ENCODE data around the gene TLR8. TPM values are rescaled to one million over a fixed set of nuclear protein-coding genes. Genes with fewer than 3 reads are reported as not detected.

The TLR8 gene
- total RNA-seq, 1 experiment from 2014 or later, result not detected

DNA sequence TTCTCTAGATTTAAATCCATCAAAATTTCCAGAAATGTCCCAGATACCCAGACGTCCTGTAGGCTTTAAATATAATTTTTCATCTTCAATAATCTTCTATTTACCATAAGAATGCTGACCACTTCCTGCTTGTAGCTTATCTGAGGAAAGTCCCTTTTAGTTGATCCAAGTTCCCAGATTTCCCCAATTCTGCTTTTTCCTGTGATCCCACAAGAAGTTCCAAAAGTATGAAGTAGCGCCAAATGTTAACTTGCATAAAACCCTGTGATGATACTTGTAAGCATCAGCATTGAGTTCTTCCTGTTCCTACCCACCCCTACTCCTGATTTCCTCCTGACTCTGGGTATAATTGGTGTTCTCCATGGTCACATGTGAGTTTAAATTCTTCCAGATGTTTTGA lies 10.6 kb upstream of the TLR8 start (continued):
- TF ChIP-seq, protein P1, sequence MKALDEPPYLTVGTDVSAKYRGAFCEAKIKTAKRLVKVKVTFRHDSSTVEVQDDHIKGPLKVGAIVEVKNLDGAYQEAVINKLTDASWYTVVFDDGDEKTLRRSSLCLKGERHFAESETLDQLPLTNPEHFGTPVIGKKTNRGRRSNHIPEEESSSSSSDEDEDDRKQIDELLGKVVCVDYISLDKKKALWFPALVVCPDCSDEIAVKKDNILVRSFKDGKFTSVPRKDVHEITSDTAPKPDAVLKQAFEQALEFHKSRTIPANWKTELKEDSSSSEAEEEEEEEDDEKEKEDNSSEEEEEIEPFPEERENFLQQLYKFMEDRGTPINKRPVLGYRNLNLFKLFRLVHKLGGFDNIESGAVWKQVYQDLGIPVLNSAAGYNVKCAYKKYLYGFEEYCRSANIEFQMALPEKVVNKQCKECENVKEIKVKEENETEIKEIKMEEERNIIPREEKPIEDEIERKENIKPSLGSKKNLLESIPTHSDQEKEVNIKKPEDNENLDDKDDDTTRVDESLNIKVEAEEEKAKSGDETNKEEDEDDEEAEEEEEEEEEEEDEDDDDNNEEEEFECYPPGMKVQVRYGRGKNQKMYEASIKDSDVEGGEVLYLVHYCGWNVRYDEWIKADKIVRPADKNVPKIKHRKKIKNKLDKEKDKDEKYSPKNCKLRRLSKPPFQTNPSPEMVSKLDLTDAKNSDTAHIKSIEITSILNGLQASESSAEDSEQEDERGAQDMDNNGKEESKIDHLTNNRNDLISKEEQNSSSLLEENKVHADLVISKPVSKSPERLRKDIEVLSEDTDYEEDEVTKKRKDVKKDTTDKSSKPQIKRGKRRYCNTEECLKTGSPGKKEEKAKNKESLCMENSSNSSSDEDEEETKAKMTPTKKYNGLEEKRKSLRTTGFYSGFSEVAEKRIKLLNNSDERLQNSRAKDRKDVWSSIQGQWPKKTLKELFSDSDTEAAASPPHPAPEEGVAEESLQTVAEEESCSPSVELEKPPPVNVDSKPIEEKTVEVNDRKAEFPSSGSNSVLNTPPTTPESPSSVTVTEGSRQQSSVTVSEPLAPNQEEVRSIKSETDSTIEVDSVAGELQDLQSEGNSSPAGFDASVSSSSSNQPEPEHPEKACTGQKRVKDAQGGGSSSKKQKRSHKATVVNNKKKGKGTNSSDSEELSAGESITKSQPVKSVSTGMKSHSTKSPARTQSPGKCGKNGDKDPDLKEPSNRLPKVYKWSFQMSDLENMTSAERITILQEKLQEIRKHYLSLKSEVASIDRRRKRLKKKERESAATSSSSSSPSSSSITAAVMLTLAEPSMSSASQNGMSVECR (CRISPR knock-in tag; IDR thresholded peaks at IDR 0.05; ENCODE audit: borderline replicate concordance), result no peak
- TF ChIP-seq ZNF219 (CRISPR knock-in tag; IDR thresholded peaks at IDR 0.05; ENCODE audit: borderline replicate concordance) (no peak), ZNF416 (CRISPR knock-in tag; IDR thresholded peaks at IDR 0.05) (no peak), FOXP1 (CRISPR knock-in tag; IDR thresholded peaks at IDR 0.05; ENCODE audit: borderline replicate concordance) (no peak), GRHL2 (CRISPR knock-in tag; IDR thresholded peaks at IDR 0.05; ENCODE audit: insufficient replicate concordance, severe bottlenecking) (no peak), ZNF138 (CRISPR knock-in tag; conservative IDR thresholded peaks at IDR 0.05) (no peak), PRRX2 (CRISPR knock-in tag; IDR thresholded peaks at IDR 0.05) (no peak)
- TF ChIP-seq, protein P2, sequence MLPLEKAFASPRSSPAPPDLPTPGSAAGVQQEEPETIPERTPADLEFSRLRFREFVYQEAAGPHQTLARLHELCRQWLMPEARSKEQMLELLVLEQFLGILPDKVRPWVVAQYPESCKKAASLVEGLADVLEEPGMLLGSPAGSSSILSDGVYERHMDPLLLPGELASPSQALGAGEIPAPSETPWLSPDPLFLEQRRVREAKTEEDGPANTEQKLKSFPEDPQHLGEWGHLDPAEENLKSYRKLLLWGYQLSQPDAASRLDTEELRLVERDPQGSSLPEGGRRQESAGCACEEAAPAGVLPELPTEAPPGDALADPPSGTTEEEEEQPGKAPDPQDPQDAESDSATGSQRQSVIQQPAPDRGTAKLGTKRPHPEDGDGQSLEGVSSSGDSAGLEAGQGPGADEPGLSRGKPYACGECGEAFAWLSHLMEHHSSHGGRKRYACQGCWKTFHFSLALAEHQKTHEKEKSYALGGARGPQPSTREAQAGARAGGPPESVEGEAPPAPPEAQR (CRISPR knock-in tag; IDR thresholded peaks at IDR 0.05), result no peak
- TF ChIP-seq, protein P3, sequence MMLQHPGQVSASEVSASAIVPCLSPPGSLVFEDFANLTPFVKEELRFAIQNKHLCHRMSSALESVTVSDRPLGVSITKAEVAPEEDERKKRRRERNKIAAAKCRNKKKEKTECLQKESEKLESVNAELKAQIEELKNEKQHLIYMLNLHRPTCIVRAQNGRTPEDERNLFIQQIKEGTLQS (CRISPR knock-in tag; conservative IDR thresholded peaks at IDR 0.05), result no peak

DNA sequence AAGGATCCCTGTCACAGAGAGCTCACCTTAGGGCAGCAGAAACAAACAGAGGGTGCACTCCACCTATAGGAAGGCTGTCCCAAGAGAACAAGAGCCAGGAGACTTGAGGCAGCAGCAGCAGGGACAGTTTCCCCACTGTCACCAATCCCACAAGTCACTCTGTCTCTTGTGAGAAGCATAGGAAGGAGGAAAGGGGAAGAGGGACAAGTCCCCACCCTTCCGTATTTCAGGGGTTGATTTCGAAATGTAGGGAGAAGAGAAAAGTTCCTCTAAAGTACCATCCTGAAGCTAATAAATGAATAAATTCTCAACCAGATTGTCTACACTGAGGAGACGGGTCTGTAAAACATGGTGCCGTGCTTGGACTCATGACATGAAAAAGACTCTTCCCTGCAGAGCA lies 9.5 kb upstream of the TLR8 start:
- no peak overlapping the region for H3K27ac Mint-ChIP-seq
- H3K4me3 Mint-ChIP-seq, result no peak overlapping the region
- ChIA-PET POLR2A (no interaction called here), CTCF (interaction anchor here (0.8 kb wide), 1 partner anchor 83 kb away, joined by 3 read pairs; no protein-coding TSS in a partner anchor)
- DNase-seq (ENCODE audit: low spot score), result no peak
- ATAC-seq, result no peak
- no peaks in the 10 kb centered on the region for H3K36me3 Mint-ChIP-seq
- H3K4me1 Mint-ChIP-seq, result peaks cover 21% of the 10 kb centered on the region
- no peaks in the 10 kb centered on the region; the same call in 1 of the 2 replicates for H3K27me3 Mint-ChIP-seq (ENCODE audit: low read depth)
- no peaks in the 10 kb centered on the region for H3K9me3 Mint-ChIP-seq
- TF ChIP-seq, protein P4, sequence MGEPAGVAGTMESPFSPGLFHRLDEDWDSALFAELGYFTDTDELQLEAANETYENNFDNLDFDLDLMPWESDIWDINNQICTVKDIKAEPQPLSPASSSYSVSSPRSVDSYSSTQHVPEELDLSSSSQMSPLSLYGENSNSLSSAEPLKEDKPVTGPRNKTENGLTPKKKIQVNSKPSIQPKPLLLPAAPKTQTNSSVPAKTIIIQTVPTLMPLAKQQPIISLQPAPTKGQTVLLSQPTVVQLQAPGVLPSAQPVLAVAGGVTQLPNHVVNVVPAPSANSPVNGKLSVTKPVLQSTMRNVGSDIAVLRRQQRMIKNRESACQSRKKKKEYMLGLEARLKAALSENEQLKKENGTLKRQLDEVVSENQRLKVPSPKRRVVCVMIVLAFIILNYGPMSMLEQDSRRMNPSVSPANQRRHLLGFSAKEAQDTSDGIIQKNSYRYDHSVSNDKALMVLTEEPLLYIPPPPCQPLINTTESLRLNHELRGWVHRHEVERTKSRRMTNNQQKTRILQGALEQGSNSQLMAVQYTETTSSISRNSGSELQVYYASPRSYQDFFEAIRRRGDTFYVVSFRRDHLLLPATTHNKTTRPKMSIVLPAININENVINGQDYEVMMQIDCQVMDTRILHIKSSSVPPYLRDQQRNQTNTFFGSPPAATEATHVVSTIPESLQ (CRISPR knock-in tag; IDR thresholded peaks at IDR 0.05), result no peak
- no peak for TF ChIP-seq NR3C1 (CRISPR knock-in tag; conservative IDR thresholded peaks at IDR 0.05; ENCODE audit: low read depth)
- no peak for TF ChIP-seq HMGA2 (CRISPR knock-in tag; IDR thresholded peaks at IDR 0.05)
- no peak for TF ChIP-seq TEAD4 (CRISPR knock-in tag; IDR thresholded peaks at IDR 0.05)
- TF ChIP-seq SMAD4 (CRISPR knock-in tag; IDR thresholded peaks at IDR 0.05), result no peak
- TF ChIP-seq, protein P5, sequence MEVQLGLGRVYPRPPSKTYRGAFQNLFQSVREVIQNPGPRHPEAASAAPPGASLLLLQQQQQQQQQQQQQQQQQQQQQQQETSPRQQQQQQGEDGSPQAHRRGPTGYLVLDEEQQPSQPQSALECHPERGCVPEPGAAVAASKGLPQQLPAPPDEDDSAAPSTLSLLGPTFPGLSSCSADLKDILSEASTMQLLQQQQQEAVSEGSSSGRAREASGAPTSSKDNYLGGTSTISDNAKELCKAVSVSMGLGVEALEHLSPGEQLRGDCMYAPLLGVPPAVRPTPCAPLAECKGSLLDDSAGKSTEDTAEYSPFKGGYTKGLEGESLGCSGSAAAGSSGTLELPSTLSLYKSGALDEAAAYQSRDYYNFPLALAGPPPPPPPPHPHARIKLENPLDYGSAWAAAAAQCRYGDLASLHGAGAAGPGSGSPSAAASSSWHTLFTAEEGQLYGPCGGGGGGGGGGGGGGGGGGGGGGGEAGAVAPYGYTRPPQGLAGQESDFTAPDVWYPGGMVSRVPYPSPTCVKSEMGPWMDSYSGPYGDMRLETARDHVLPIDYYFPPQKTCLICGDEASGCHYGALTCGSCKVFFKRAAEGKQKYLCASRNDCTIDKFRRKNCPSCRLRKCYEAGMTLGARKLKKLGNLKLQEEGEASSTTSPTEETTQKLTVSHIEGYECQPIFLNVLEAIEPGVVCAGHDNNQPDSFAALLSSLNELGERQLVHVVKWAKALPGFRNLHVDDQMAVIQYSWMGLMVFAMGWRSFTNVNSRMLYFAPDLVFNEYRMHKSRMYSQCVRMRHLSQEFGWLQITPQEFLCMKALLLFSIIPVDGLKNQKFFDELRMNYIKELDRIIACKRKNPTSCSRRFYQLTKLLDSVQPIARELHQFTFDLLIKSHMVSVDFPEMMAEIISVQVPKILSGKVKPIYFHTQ (CRISPR knock-in tag; IDR thresholded peaks at IDR 0.05), result no peak
- TF ChIP-seq, protein P6, sequence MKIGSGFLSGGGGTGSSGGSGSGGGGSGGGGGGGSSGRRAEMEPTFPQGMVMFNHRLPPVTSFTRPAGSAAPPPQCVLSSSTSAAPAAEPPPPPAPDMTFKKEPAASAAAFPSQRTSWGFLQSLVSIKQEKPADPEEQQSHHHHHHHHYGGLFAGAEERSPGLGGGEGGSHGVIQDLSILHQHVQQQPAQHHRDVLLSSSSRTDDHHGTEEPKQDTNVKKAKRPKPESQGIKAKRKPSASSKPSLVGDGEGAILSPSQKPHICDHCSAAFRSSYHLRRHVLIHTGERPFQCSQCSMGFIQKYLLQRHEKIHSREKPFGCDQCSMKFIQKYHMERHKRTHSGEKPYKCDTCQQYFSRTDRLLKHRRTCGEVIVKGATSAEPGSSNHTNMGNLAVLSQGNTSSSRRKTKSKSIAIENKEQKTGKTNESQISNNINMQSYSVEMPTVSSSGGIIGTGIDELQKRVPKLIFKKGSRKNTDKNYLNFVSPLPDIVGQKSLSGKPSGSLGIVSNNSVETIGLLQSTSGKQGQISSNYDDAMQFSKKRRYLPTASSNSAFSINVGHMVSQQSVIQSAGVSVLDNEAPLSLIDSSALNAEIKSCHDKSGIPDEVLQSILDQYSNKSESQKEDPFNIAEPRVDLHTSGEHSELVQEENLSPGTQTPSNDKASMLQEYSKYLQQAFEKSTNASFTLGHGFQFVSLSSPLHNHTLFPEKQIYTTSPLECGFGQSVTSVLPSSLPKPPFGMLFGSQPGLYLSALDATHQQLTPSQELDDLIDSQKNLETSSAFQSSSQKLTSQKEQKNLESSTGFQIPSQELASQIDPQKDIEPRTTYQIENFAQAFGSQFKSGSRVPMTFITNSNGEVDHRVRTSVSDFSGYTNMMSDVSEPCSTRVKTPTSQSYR (CRISPR knock-in tag; IDR thresholded peaks at IDR 0.05), result no peak
- TF ChIP-seq, protein P7, sequence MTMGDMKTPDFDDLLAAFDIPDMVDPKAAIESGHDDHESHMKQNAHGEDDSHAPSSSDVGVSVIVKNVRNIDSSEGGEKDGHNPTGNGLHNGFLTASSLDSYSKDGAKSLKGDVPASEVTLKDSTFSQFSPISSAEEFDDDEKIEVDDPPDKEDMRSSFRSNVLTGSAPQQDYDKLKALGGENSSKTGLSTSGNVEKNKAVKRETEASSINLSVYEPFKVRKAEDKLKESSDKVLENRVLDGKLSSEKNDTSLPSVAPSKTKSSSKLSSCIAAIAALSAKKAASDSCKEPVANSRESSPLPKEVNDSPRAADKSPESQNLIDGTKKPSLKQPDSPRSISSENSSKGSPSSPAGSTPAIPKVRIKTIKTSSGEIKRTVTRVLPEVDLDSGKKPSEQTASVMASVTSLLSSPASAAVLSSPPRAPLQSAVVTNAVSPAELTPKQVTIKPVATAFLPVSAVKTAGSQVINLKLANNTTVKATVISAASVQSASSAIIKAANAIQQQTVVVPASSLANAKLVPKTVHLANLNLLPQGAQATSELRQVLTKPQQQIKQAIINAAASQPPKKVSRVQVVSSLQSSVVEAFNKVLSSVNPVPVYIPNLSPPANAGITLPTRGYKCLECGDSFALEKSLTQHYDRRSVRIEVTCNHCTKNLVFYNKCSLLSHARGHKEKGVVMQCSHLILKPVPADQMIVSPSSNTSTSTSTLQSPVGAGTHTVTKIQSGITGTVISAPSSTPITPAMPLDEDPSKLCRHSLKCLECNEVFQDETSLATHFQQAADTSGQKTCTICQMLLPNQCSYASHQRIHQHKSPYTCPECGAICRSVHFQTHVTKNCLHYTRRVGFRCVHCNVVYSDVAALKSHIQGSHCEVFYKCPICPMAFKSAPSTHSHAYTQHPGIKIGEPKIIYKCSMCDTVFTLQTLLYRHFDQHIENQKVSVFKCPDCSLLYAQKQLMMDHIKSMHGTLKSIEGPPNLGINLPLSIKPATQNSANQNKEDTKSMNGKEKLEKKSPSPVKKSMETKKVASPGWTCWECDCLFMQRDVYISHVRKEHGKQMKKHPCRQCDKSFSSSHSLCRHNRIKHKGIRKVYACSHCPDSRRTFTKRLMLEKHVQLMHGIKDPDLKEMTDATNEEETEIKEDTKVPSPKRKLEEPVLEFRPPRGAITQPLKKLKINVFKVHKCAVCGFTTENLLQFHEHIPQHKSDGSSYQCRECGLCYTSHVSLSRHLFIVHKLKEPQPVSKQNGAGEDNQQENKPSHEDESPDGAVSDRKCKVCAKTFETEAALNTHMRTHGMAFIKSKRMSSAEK (CRISPR knock-in tag; IDR thresholded peaks at IDR 0.05; ENCODE audit: borderline replicate concordance), result no peak

All from WTC11 (cell line).